ENCODE measurements around the gene ABHD3.

- no peak for TF ChIP-seq POLR2A (IDR thresholded peaks at IDR 0.05)
- TF ChIP-seq, protein P1, sequence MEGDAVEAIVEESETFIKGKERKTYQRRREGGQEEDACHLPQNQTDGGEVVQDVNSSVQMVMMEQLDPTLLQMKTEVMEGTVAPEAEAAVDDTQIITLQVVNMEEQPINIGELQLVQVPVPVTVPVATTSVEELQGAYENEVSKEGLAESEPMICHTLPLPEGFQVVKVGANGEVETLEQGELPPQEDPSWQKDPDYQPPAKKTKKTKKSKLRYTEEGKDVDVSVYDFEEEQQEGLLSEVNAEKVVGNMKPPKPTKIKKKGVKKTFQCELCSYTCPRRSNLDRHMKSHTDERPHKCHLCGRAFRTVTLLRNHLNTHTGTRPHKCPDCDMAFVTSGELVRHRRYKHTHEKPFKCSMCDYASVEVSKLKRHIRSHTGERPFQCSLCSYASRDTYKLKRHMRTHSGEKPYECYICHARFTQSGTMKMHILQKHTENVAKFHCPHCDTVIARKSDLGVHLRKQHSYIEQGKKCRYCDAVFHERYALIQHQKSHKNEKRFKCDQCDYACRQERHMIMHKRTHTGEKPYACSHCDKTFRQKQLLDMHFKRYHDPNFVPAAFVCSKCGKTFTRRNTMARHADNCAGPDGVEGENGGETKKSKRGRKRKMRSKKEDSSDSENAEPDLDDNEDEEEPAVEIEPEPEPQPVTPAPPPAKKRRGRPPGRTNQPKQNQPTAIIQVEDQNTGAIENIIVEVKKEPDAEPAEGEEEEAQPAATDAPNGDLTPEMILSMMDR (IDR thresholded peaks at IDR 0.05) = no peak
Measured at GRCh38 chr18:21703241-21703820, 1.2 kb downstream of the ABHD3 start.
